Progenitor cell of endocrine pancreas (in vitro differentiated cells): ENCODE measurements around the gene SMPDL3B. TPM values are rescaled to one million over a fixed set of nuclear protein-coding genes. Genes with fewer than 3 reads are reported as not detected.

Experiments used
- DNase-seq: peaks from one replicate; pipeline ENCODE4 v3.0.0; 2021; ENCODE audit warnings: low spot score; ENCODE audit not compliant: unreplicated experiment
- H3K27ac Mint-ChIP-seq: 2 replicates; pipeline ENCODE4 v1.8.0; 2021; ENCODE audit warnings: mild to moderate bottlenecking, moderate library complexity, mixed read lengths
- H3K27me3 Mint-ChIP-seq: 2 replicates; pipeline ENCODE4 v1.8.0; 2021; ENCODE audit warnings: mixed read lengths
- H3K36me3 Mint-ChIP-seq: 2 replicates; pipeline ENCODE4 v1.8.0; 2022; ENCODE audit warnings: mixed read lengths; ENCODE audit not compliant: insufficient read depth
- H3K4me1 Mint-ChIP-seq: 2 replicates; pipeline ENCODE4 v1.8.0; 2021; ENCODE audit warnings: low read depth, mixed read lengths
- H3K4me3 Mint-ChIP-seq: 2 replicates; pipeline ENCODE4 v1.8.0; 2021; ENCODE audit warnings: low read depth, mild to moderate bottlenecking, moderate library complexity, mixed read lengths
- H3K9me3 Mint-ChIP-seq: 2 replicates; pipeline ENCODE4 v1.8.0; 2021; ENCODE audit warnings: low read depth, mixed read lengths
- total RNA-seq: library from RNA; stranded (reverse); gene quantifications from 2 replicates; pipeline ENCODE4 v1.2.1, GENCODE V29; 2021
- TF ChIP-seq, protein P1 (sequence below): fragments of 200-600 bp; sonication (generic); IDR thresholded peaks from one replicate; pipeline ENCODE4 v1.5.0; 2021; ENCODE audit warnings: antibody characterized with exemption, mild to moderate bottlenecking; ENCODE audit not compliant: unreplicated experiment

SMPDL3B gene
- total RNA-seq, 1 donor from 2014 or later, result 18.5 TPM

DNA sequence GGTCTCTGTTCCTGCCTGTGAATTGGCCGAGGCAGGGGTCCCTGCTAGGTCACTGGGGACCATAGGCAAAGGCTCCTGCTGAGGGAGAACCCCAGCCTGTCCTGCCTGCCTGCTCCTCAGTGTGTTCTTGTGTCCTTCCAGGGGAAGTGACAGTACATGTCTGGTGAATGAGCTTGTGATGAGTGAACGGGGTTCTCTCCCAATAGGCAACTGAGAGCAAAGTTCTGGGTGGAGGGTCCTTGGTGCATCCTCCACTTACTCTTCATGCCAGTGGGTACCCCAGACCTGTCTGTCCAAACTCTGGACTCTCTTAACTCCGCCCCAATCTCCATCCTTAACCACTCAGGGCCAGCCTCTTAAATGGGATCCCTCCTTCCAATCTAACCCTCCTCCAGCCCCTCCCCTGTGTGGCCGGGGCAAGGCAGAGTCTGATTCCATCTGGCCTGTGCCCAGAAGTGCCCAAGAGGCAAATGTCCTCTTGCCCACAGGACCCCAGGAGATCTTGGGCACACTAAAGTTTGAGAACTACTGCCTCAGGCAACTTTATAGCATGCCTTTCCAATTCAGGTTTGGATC, 26.9 kb downstream of the SMPDL3B start:
- H3K9me3 Mint-ChIP-seq, result no peaks in the 10 kb centered on the region
- peak overlapping the region; percentile 37 for H3K27ac Mint-ChIP-seq
- no peak for DNase-seq
- H3K4me3 Mint-ChIP-seq, result peak overlapping the region; percentile 73
- no peaks in the 10 kb centered on the region for H3K27me3 Mint-ChIP-seq
- peaks cover 3% of the 10 kb centered on the region for H3K36me3 Mint-ChIP-seq
- TF ChIP-seq, protein P1, sequence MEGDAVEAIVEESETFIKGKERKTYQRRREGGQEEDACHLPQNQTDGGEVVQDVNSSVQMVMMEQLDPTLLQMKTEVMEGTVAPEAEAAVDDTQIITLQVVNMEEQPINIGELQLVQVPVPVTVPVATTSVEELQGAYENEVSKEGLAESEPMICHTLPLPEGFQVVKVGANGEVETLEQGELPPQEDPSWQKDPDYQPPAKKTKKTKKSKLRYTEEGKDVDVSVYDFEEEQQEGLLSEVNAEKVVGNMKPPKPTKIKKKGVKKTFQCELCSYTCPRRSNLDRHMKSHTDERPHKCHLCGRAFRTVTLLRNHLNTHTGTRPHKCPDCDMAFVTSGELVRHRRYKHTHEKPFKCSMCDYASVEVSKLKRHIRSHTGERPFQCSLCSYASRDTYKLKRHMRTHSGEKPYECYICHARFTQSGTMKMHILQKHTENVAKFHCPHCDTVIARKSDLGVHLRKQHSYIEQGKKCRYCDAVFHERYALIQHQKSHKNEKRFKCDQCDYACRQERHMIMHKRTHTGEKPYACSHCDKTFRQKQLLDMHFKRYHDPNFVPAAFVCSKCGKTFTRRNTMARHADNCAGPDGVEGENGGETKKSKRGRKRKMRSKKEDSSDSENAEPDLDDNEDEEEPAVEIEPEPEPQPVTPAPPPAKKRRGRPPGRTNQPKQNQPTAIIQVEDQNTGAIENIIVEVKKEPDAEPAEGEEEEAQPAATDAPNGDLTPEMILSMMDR, result no peak
- peaks cover 16% of the 10 kb centered on the region for H3K4me1 Mint-ChIP-seq

DNA sequence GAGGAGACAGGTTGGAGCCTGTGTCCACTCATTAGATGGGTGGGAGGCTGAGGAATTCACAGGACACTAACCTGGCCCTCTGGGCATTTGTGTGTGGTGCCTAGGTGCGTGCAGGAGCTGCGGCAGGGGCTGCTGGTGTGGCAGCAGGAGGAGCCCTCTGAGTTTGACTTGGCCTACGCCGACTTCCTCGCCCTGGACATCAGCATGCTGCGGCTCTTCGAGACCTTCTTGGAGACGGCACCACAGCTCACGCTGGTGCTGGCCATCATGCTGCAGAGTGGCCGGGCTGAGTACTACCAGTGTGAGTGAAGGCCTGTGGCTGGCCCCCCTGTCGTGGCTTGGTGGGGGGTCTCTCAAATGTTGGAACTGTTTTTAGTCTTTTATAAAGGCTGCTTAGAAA, 28.6 kb downstream of the SMPDL3B start:
- no peaks in the 10 kb centered on the region for H3K27me3 Mint-ChIP-seq
- no peak overlapping the region for H3K4me3 Mint-ChIP-seq
- peaks cover 16% of the 10 kb centered on the region for H3K4me1 Mint-ChIP-seq
- H3K36me3 Mint-ChIP-seq, result peaks cover 6% of the 10 kb centered on the region
- H3K9me3 Mint-ChIP-seq, result no peaks in the 10 kb centered on the region
- TF ChIP-seq, protein P1, result no peak
- no peak overlapping the region for H3K27ac Mint-ChIP-seq
- DNase-seq, result no peak

DNA sequence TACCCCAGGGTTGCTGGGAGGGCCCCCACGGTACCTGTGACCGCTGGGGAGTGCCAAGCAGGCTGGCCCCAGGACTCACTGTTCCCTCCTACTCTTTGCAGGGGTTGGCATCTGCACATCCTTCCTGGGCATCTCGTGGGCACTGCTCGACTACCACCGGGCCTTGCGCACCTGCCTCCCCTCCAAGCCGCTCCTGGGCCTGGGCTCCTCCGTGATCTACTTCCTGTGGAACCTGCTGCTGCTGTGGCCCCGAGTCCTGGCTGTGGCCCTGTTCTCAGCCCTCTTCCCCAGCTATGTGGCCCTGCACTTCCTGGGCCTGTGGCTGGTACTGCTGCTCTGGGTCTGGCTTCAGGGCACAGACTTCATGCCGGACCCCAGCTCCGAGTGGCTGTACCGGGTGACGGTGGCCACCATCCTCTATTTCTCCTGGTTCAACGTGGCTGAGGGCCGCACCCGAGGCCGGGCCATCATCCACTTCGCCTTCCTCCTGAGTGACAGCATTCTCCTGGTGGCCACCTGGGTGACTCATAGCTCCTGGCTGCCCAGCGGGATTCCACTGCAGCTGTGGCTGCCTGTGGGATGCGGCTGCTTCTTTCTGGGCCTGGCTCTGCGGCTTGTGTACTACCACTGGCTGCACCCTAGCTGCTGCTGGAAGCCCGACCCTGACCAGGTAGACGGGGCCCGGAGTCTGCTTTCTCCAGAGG, 31.8 kb downstream of the SMPDL3B start:
- Mint-ChIP-seq H3K4me1 (peaks cover 7% of the 10 kb centered on the region), H3K27me3 (no peaks in the 10 kb centered on the region), H3K36me3 (peaks cover 10% of the 10 kb centered on the region), H3K27ac (no peak overlapping the region), H3K4me3 (no peak overlapping the region), H3K9me3 (no peaks in the 10 kb centered on the region)
- DNase-seq, result no peak
- TF ChIP-seq, protein P1, result no peak

DNA sequence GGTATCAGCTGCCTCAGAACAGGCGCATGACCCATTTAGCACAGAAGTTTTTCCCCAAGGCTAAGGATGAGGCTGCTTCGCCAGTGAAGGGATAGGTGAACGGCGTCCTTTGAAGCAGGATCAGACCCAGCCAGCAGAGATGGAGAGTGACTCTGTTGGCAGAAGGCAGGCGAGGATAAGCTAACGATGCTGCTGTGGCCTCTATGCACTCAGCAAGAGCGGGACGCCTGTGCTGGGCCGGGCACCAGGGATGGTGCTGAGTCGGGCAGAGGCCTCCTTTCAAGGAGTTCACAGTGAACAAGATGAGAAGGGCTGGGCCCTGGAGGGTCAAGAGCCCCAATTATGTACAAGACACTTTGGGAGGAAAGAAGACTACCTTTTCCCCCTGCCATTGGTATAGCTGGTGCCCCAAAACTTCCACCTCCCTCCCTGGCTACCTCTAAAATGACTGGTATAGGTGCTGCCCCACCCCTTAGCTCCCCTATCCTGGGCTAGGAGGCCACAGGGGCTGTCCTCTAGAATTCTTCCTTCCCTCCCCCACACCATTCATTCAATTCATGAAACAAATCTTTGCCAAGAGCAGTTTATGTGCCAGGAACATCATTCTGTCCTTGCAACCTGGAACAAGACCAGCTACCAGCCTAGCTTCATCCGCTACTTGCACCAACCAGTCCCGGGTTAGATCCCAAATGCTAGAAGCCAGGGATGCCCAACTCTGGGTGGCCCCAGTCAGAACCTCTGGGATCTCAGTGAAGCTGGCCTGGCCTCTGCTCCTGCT, 32.5 kb downstream of the SMPDL3B start:
- DNase-seq, result no peak
- no peak overlapping the region for H3K27ac Mint-ChIP-seq
- no peaks in the 10 kb centered on the region for H3K9me3 Mint-ChIP-seq
- no peaks in the 10 kb centered on the region for H3K27me3 Mint-ChIP-seq
- H3K4me3 Mint-ChIP-seq, result no peak overlapping the region
- H3K36me3 Mint-ChIP-seq, result peaks cover 10% of the 10 kb centered on the region
- TF ChIP-seq, protein P1, result no peak
- peaks cover 4% of the 10 kb centered on the region for H3K4me1 Mint-ChIP-seq

DNA sequence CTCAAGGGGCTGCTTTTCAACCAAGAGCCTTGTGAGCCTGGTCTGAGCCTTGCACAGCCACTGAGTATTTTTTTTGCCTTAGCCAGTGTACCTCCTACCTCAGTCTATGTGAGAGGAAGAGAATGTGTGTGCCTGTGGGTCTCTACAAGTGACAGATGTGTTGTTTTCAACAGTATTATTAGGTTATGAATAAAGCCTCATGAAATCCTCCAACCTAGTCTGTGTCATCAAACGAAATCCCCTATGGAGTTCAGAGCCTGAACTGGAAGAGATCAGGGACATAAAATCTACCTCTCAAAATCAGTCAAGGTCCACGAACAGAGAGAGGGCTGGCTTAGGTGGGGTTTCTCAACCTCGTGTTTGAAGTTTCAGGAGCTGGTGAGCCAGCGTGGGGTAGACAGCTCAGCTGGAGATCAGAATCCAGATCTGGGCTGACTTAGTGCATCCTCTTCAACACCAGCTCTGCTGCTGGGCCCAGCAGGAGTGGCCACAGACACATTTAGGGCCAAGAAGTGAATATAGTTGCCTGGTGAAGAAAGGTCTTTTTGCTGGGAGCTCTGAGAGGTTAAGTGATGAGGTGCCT, 33.2 kb downstream of the SMPDL3B start:
- H3K36me3 Mint-ChIP-seq, result peaks cover 10% of the 10 kb centered on the region
- peaks cover 4% of the 10 kb centered on the region for H3K4me1 Mint-ChIP-seq
- H3K27me3 Mint-ChIP-seq, result no peaks in the 10 kb centered on the region
- H3K4me3 Mint-ChIP-seq, result no peak overlapping the region
- DNase-seq, result no peak
- TF ChIP-seq, protein P1, result no peak
- no peaks in the 10 kb centered on the region for H3K9me3 Mint-ChIP-seq
- H3K27ac Mint-ChIP-seq, result no peak overlapping the region
